ENCODE measurements around the gene ATP6V0E1. TPM values are rescaled to one million over a fixed set of nuclear protein-coding genes. Genes with fewer than 3 reads are reported as not detected.
A peak's percentile ranks its signal among the peaks of the same experiment; 100 is the strongest.
"Not testable (repeated sequence)": the region's sequence is repeated elsewhere in the genome, so short reads cannot be mapped to it uniquely, and the experiment has no call there.

ATP6V0E1 gene
- total RNA-seq, 2 experiments from 2014 or later = 168 to 192 TPM

DNA sequence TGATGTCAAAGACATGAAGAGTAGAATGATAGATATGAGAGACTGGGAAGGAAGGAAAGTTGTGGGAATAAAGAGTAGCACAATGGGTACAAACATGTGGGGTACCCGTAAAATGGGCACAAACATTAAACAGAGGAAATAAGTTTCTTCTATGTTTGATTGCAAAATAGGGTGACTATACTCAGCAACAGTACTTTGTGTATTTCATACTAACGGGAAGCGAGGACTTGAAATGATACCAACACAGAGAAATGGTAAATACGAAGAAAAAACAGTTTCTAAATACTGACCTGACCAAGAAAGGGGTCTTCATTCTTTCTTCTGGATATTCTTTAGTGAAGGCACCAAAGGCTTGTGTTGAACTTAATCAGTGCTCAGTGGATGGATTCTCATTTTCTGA, 31.1 kb downstream of the ATP6V0E1 start:
- CTCF ChIA-PET = no interaction called here
- POLR2A ChIA-PET = no interaction called here
- peaks cover 28% of the 10 kb centered on the region for H3K4me1 Mint-ChIP-seq

DNA sequence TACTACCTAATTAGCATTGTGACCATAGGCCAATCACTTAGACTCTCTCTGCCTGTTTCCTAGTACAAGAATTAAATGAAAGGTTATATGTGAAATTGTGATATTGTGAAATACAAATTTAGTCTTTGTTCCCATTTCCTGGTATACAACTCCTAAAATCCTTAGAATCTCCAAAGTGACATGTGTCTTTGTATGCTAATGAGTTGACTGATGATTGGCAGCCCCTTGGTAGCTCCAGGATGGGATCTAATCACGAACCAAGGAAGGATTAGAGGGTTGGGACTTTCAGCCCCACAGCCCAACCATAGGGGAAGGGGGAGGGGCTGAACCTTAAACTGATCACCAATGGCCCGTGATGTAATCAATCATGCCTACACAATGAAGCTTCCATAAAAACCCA, 31.6 kb downstream of the ATP6V0E1 start:
- Mint-ChIP-seq H3K4me1 (peaks cover 25% of the 10 kb centered on the region), H3K27ac (no peak overlapping the region), H3K27me3 (no peaks in the 10 kb centered on the region), H3K4me3 (no peak overlapping the region), H3K9me3 (no peaks in the 10 kb centered on the region), H3K36me3 (ENCODE audit: low read depth) (peaks cover 23% of the 10 kb centered on the region)
- ChIA-PET POLR2A (no interaction called here), CTCF (no interaction called here)
- DNase-seq = no peak

More for the DNA sequence above, 31.1 kb downstream of the ATP6V0E1 start:
- Mint-ChIP-seq H3K4me3 (no peak overlapping the region), H3K27ac (no peak overlapping the region), H3K27me3 (no peaks in the 10 kb centered on the region), H3K36me3 (ENCODE audit: low read depth) (peaks cover 18% of the 10 kb centered on the region), H3K9me3 (no peaks in the 10 kb centered on the region)
- DNase-seq = no peak

DNA sequence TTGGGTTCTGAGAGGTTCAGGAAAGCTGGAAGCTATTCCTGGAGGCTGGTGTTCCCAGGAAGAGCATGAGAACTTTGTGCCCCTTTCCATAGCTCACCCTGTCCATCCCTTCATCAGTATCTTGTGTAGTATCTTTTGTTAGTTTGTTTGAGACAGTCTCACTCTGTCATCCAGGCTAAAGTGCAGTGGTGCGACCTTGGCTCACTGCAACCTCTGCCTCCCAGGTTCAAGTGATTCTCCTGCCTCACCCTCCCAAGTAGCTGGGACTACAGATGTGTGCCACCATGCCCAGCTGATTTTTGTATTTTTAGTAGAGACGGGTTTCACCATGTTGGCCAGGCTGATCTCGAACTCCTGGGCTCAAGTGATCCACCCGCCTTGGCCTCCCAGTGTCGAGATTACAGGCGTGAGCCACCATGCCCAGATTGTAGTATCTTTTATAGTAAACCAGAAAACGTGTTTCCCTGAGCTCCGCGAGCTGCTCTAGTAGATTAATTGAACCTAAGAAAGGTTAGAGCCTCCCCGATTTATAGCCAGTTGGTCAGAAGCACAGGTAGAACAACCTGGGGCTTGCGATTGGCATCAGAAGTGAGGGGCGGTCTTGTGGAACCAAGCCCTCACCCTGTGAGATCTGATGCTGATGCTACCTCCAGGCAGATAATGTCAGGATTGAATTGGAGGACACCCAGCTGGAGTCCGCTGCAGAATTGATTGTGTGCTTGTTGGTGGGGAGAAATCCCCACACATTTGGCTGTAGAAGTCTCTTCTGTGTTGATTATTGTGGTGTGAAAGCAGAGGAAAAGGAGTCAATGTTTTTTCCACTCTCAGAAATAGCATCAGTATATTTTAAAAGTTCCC, 32.3 kb downstream of the ATP6V0E1 start:
- ChIA-PET CTCF (interaction anchor here (0.8 kb wide), 1 partner anchor 41 kb away, joined by 3 read pairs; no protein-coding TSS in a partner anchor), POLR2A (no interaction called here)
- H3K27me3 Mint-ChIP-seq = no peaks in the 10 kb centered on the region
- H3K4me1 Mint-ChIP-seq = peaks cover 25% of the 10 kb centered on the region
- no peak for DNase-seq
- H3K27ac Mint-ChIP-seq = no peak overlapping the region
- no peaks in the 10 kb centered on the region for H3K9me3 Mint-ChIP-seq
- peaks cover 27% of the 10 kb centered on the region for H3K36me3 Mint-ChIP-seq (ENCODE audit: low read depth)
- no peak overlapping the region for H3K4me3 Mint-ChIP-seq

DNA sequence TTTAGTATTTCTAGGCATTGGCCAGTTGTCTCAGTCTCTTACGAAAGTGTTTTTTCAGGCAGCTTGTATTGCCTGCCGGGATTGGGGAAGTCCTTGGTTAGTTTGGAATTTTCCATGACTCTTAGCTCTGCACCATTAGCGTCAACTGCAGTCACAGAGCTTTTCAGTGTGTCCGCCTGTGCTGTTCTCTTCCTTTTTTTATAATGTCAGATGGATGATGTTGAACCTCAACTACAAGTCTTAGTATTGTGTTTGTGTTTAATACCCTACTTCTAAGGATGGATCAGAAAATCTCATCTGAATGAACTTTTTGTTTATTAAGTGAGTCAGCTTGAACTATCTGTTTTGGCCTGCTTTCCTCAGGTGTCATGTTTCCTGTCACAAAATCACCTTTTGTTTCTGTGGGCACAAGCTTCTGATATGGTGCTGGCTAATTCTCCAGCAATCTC, 33.1 kb downstream of the ATP6V0E1 start:
- ChIA-PET POLR2A (no interaction called here), CTCF (interaction anchor here (0.5 to 0.8 kb wide), 3 partner anchors 34 to 233 kb away, joined by 3 read pairs; no protein-coding TSS in a partner anchor)
- peaks cover 25% of the 10 kb centered on the region for H3K4me1 Mint-ChIP-seq
- no peak overlapping the region for H3K4me3 Mint-ChIP-seq
- H3K36me3 Mint-ChIP-seq (ENCODE audit: low read depth) = peaks cover 33% of the 10 kb centered on the region
- no peak overlapping the region for H3K27ac Mint-ChIP-seq
- H3K27me3 Mint-ChIP-seq = no peaks in the 10 kb centered on the region
- no peak for DNase-seq
- no peaks in the 10 kb centered on the region for H3K9me3 Mint-ChIP-seq

DNA sequence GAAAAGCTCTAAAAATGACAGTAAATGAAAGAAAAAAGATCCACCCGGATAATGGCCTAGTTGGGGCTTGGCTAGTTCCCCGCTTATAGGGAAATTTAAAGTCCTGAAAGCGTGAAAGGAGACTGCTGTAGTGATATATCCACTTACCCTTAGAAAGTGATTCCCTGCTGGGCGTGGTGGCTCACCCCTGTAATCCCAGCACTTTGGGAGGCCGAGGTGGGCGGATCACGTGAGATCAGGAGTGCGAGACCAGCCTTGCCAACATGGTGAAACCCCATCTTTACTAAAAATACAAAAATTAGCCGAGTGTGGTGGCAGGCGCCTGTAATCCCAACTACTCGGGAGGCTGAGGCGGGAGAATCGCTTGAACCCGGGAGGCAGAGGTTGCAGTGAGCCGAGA, 33.5 kb downstream of the ATP6V0E1 start:
- H3K9me3 Mint-ChIP-seq, DNase-seq, H3K4me3 Mint-ChIP-seq, POLR2A ChIA-PET, H3K27ac Mint-ChIP-seq, H3K27me3 Mint-ChIP-seq: not testable (repeated sequence)
- Mint-ChIP-seq H3K36me3 (ENCODE audit: low read depth) (peaks cover 35% of the 10 kb centered on the region), H3K4me1 (peaks cover 24% of the 10 kb centered on the region)
- CTCF ChIA-PET = interaction anchor here (0.5 to 0.7 kb wide), 2 partner anchors 34 to 234 kb away, joined by 3 read pairs; no protein-coding TSS in a partner anchor

DNA sequence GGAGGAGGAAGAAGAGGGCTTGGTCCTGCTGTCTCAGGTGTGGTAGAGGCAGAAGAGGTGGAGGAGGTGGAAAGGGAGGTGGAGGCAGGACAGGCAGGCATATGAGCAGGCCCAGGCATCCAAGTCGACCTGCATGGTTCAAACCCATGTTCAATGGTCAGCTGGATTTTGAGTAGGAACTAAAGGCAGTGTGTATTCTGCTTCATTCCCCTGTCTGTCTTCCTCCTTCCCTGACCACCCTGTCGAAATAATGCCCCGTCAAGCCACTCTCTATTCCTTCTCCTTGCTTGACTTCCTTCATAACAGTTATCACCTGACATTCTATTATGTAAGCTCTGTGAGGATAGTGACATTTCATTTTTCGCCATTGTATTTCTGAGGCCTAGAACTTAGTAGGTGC, 34.8 kb downstream of the ATP6V0E1 start:
- POLR2A ChIA-PET = no interaction called here
- CTCF ChIA-PET = interaction anchor here (0.8 to 0.9 kb wide), 2 partner anchors 11 to 25 kb away, joined by 3 to 4 read pairs; no protein-coding TSS in a partner anchor
- Mint-ChIP-seq H3K27me3 (no peaks in the 10 kb centered on the region), H3K36me3 (ENCODE audit: low read depth) (peaks cover 38% of the 10 kb centered on the region), H3K4me1 (peaks cover 23% of the 10 kb centered on the region), H3K4me3 (no peak overlapping the region), H3K9me3 (no peaks in the 10 kb centered on the region), H3K27ac (no peak overlapping the region)
- DNase-seq = no peak

DNA sequence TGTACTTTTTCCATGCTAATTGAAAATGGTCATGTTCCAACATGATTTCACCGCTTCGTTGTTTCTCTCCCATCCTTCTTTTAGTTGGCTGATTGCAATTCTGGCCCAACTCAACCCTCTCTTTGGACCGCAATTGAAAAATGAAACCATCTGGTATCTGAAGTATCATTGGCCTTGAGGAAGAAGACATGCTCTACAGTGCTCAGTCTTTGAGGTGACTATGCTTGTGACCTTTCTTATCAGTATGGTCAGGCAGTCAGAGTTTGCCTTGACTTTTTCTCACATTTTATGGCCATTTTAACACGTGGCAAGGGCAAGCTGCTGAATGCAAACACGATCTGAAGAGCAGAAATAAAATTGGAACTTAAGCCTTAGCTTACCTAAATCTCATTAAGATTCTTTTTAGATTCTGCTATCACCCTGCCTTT, 36.6 kb downstream of the ATP6V0E1 start:
- ChIA-PET CTCF (interaction anchor here (1.3 kb wide), 1 partner anchor 36 kb away, joined by 3 read pairs; no protein-coding TSS in a partner anchor), POLR2A (no interaction called here)
- Mint-ChIP-seq H3K36me3 (ENCODE audit: low read depth) (peaks cover 43% of the 10 kb centered on the region), H3K4me3 (no peak overlapping the region), H3K27ac (no peak overlapping the region), H3K4me1 (peaks cover 18% of the 10 kb centered on the region), H3K9me3 (no peaks in the 10 kb centered on the region), H3K27me3 (no peaks in the 10 kb centered on the region)
- no peak for DNase-seq

DNA sequence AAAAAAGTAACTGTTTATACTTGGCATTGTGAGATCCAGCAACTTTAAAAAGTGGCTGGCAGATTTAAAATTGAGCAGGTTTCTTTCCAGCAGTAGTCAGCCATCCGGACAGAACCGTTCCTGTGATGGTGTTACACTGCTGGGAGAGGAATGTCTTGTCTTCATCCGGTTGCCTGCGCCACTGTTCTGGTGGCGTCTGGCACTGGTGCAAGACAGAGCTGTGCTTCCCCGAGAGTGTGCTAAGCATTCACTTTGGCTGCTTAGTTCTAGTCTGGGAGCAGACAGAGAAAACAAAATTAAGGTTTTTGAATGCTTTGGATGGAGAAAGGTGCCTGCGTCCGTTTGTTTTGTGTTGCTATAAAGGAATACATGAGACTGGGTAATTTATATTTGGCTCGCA, 37.1 kb downstream of the ATP6V0E1 start:
- Mint-ChIP-seq H3K4me1 (peaks cover 17% of the 10 kb centered on the region), H3K9me3 (no peaks in the 10 kb centered on the region), H3K4me3 (no peak overlapping the region), H3K36me3 (ENCODE audit: low read depth) (peaks cover 46% of the 10 kb centered on the region), H3K27me3 (no peaks in the 10 kb centered on the region), H3K27ac (no peak overlapping the region)
- CTCF ChIA-PET = interaction anchor here (1.3 kb wide), 1 partner anchor 36 kb away, joined by 3 read pairs; no protein-coding TSS in a partner anchor
- no peak for DNase-seq
- POLR2A ChIA-PET = no interaction called here

DNA sequence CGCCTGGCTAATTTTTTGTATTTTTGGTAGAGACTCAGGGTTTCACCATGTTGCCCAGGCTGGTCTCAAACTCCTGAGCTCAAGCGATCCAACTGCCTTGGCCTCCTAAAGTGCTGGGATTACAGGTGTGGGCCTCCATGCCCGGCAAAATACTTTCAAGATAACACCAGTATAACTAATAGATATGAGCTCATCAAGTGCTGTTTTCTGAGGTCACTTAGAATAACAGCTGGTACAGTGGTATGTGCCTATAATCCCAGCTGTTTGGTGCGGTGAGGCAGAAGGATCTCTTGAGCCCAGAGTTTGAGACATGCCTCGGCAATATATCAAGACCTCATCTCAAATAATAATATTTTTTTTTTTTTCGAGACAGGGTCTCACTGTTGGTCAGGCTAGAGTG, 42.1 kb downstream of the ATP6V0E1 start:
- H3K27ac Mint-ChIP-seq = peak overlapping the region; percentile 52
- ChIA-PET POLR2A (no interaction called here), CTCF (interaction anchor here (0.7 to 1.2 kb wide), 4 partner anchors 10 to 177 kb away, joined by 3 to 4 read pairs (median 3); no protein-coding TSS in a partner anchor)
- H3K4me1 Mint-ChIP-seq = peaks cover 2% of the 10 kb centered on the region
- H3K36me3 Mint-ChIP-seq (ENCODE audit: low read depth) = peaks cover 31% of the 10 kb centered on the region
- H3K27me3 Mint-ChIP-seq = no peaks in the 10 kb centered on the region
- no peak overlapping the region for H3K4me3 Mint-ChIP-seq
- H3K9me3 Mint-ChIP-seq = no peaks in the 10 kb centered on the region
- no peak for DNase-seq

DNA sequence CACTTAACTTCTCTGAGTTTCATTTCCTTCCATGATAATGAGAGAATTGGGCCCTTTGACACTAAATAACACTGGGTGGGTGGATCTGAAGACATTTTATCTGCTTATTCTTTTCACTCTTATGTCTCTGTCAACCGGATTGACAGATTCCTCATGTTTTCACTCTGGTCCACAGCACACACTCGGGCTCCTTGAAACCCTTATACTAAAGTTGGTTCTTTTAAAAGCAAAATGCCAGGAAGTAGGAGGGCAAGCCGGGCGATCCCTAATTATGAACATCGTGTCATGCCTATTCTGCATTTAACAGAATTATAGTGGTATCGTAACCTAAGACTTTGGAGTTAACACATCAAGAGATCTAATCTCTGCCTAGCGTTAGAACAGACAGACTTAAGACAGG, 44.3 kb downstream of the ATP6V0E1 start:
- peak overlapping the region; percentile 77 for H3K27ac Mint-ChIP-seq
- H3K4me3 Mint-ChIP-seq = no peak overlapping the region
- no peaks in the 10 kb centered on the region for H3K27me3 Mint-ChIP-seq
- peaks cover 16% of the 10 kb centered on the region for H3K36me3 Mint-ChIP-seq (ENCODE audit: low read depth)
- DNase-seq = no peak
- ChIA-PET CTCF (no interaction called here), POLR2A (no interaction called here)
- H3K9me3 Mint-ChIP-seq = no peaks in the 10 kb centered on the region
- peaks cover 2% of the 10 kb centered on the region for H3K4me1 Mint-ChIP-seq

DNA sequence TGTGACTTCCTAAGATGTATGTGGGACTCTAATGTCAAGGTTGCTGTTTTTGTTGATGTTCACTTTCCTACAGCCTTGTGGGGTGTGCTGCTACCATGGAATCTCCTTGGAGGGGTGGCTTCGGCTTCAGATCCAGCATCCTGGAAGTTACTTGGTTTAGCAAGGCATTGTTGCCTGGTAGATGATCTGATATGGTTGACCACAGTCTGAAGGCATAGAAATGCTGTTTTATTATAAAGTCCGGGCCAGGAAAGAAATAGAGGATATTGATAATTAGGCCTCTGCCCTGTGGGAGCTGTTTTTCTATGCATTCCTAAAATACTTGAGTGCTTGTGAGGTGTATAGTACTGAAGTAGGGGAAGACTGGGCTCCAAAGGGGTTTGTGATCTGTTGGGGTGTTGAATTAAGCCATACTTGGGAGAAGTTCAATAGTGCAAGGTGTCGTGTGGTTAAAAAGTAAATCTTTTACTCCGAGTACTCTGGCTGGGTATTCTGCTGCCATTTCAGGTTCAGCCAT, 45.3 kb downstream of the ATP6V0E1 start:
- H3K4me1 Mint-ChIP-seq = peaks cover 2% of the 10 kb centered on the region
- H3K36me3 Mint-ChIP-seq (ENCODE audit: low read depth) = peaks cover 12% of the 10 kb centered on the region
- no peaks in the 10 kb centered on the region for H3K27me3 Mint-ChIP-seq
- no peak overlapping the region for H3K27ac Mint-ChIP-seq
- no peak overlapping the region for H3K4me3 Mint-ChIP-seq
- ChIA-PET CTCF (interaction anchor here (1.2 to 1.6 kb wide), 2 partner anchors 14 to 18 kb away, joined by 3 to 5 read pairs; no protein-coding TSS in a partner anchor), POLR2A (no interaction called here)
- H3K9me3 Mint-ChIP-seq = no peaks in the 10 kb centered on the region
- no peak for DNase-seq

DNA sequence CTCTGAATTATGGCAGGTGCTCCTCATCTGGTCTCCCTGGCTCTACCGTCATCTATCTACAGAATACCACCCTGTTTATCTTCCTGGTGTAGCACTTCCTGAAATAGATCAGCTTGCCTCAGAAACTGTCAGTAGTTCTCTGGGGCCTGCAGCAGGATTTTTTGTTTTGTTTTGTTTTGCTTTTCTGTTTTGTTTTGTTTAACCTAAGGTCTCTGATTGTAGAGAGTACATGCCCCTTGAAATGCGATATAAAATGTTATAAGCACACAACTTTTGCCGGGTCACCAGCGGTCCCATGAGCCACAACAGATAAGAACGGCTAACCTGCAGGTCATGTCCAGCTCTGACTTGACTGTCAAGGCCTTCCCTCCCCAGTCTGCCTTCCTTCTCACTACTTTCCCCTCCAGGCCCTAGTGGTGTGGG, 45.9 kb downstream of the ATP6V0E1 start:
- ChIA-PET POLR2A (no interaction called here), CTCF (interaction anchor here (1.2 to 1.6 kb wide), 3 partner anchors 11 to 19 kb away, joined by 3 to 5 read pairs (median 4); no protein-coding TSS in a partner anchor)
- H3K4me3 Mint-ChIP-seq = no peak overlapping the region
- H3K4me1 Mint-ChIP-seq = peaks cover 6% of the 10 kb centered on the region
- no peaks in the 10 kb centered on the region for H3K9me3 Mint-ChIP-seq
- no peaks in the 10 kb centered on the region for H3K27me3 Mint-ChIP-seq
- H3K27ac Mint-ChIP-seq = no peak overlapping the region
- peaks cover 14% of the 10 kb centered on the region for H3K36me3 Mint-ChIP-seq (ENCODE audit: low read depth)
- DNase-seq = no peak

DNA sequence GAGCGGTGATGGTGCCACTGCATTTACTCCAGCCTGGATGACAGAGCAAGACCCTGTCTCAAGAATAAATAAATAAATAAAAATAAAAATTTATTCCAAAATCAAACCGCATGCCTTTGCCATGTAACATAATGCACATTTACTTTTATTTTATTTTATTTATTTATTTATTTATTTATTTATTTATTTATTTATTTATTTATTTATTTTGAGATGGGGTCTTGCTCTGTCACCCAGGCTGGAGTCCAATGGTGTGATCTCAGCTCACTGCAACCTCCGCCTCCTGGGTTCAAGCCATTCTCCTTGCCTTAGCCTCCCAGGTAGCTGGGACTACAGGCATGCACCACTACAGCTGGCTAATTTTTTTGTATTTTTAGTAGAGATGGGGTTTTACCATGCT, 48.5 kb downstream of the ATP6V0E1 start:
- Mint-ChIP-seq H3K4me1 (peaks cover 30% of the 10 kb centered on the region), H3K36me3 (ENCODE audit: low read depth) (peaks cover 28% of the 10 kb centered on the region)
- CTCF ChIA-PET = interaction anchor here (3.6 kb wide), 1 partner anchor 11 kb away, joined by 9 read pairs; no protein-coding TSS in a partner anchor
- POLR2A ChIA-PET, H3K27ac Mint-ChIP-seq, H3K4me3 Mint-ChIP-seq, H3K27me3 Mint-ChIP-seq, DNase-seq, H3K9me3 Mint-ChIP-seq: not testable (repeated sequence)

Measured in activated CD4-positive, alpha-beta T cell treated with anti-CD3 and anti-CD28 coated beads, Interleukin-2, amount 10 ng/mL, durations not matched to agents 7 days and 5 days (primary cell).